T-helper 17 cell (primary cell): ENCODE data around the gene EXOC4. TPM values are rescaled to one million over a fixed set of nuclear protein-coding genes. Genes with fewer than 3 reads are reported as not detected.

Experiments
- ATAC-seq: fragments of 150-1000 bp; cut with Tn5 transposase; 2 replicates; pipeline ENCODE4 v1.10.0; 2021; ENCODE audit warnings: mild to moderate bottlenecking, moderate library complexity
- DNase-seq, 3 donors: peaks; one replicate each; pipeline versions ENCODE4 v3.0.0 to v3.0.0-alpha.2; 2020 to 2021
- H3K9me3 ChIP-seq: one replicate; pipeline ENCODE4 v1.7.0; 2013; ENCODE audit warnings: low read length, mild to moderate bottlenecking; ENCODE audit not compliant: control insufficient read depth, poor library complexity, severe bottlenecking
- H3K27ac Mint-ChIP-seq: one replicate; pipeline ENCODE4 v1.8.0; 2022; ENCODE audit warnings: mild to moderate bottlenecking, moderate library complexity, mixed read lengths
- H3K27me3 Mint-ChIP-seq: one replicate; pipeline ENCODE4 v1.8.0; 2022; ENCODE audit warnings: mixed read lengths
- H3K36me3 Mint-ChIP-seq: one replicate; pipeline ENCODE4 v1.8.0; 2022; ENCODE audit warnings: low read depth, mixed read lengths
- H3K4me1 Mint-ChIP-seq: one replicate; pipeline ENCODE4 v1.8.0; 2022; ENCODE audit warnings: mild to moderate bottlenecking, mixed read lengths
- H3K4me3 Mint-ChIP-seq: one replicate; pipeline ENCODE4 v1.8.0; 2022; ENCODE audit warnings: mild to moderate bottlenecking, moderate library complexity, mixed read lengths
- total RNA-seq, 4 donors: library from RNA in 2 of 4; stranded (reverse) in 2 of 4; gene quantifications; one replicate each; pipeline ENCODE4 v1.2.3 and lab custom pipeline; 2022 to 2026

The EXOC4 gene
- total RNA-seq, 2 donors from 2014 or later = 88.8 to 96.6 TPM

GRCh38 chr7:133481676-133482075, 228.8 kb downstream of the EXOC4 start:
- Mint-ChIP-seq H3K4me1 (peaks cover 15% of the 10 kb centered on the region), H3K27me3 (no peaks in the 10 kb centered on the region), H3K27ac (no peak overlapping the region), H3K36me3 (peaks cover 15% of the 10 kb centered on the region), H3K4me3 (no peak overlapping the region)
- DNase-seq (no peak), ATAC-seq (no peak)
- peaks cover 2% of the 10 kb centered on the region for H3K9me3 ChIP-seq

GRCh38 chr7:133482599-133482998, 229.7 kb downstream of the EXOC4 start:
- ATAC-seq = no peak
- no peak for DNase-seq
- H3K9me3 ChIP-seq = no peaks in the 10 kb centered on the region
- Mint-ChIP-seq H3K4me3 (no peak overlapping the region), H3K4me1 (peaks cover 15% of the 10 kb centered on the region), H3K27ac (no peak overlapping the region), H3K36me3 (peaks cover 15% of the 10 kb centered on the region), H3K27me3 (no peaks in the 10 kb centered on the region)

- no peaks in the 10 kb centered on the region for H3K9me3 ChIP-seq
- Mint-ChIP-seq H3K4me3 (no peak overlapping the region), H3K27ac (peak overlapping the region; percentile 16), H3K4me1 (peaks cover 15% of the 10 kb centered on the region), H3K36me3 (peaks cover 15% of the 10 kb centered on the region), H3K27me3 (no peaks in the 10 kb centered on the region)
- ATAC-seq = peak; percentile 67
- DNase-seq = no peak
These were observed 231.2 kb downstream of the EXOC4 start for GRCh38 chr7:133484086-133484485.

GRCh38 chr7:133489906-133490305, 237.0 kb downstream of the EXOC4 start:
- Mint-ChIP-seq H3K36me3 (peaks cover 2% of the 10 kb centered on the region), H3K27ac (no peak overlapping the region), H3K4me3 (no peak overlapping the region), H3K4me1 (peaks cover 2% of the 10 kb centered on the region), H3K27me3 (no peaks in the 10 kb centered on the region)
- ATAC-seq (no peak), DNase-seq (no peak)
- no peaks in the 10 kb centered on the region for H3K9me3 ChIP-seq

- H3K4me1 Mint-ChIP-seq = peaks cover 2% of the 10 kb centered on the region
- ATAC-seq = no peak
- H3K9me3 ChIP-seq = no peaks in the 10 kb centered on the region
- no peak overlapping the region for H3K4me3 Mint-ChIP-seq
- DNase-seq = no peak
- H3K36me3 Mint-ChIP-seq = peaks cover 2% of the 10 kb centered on the region
- no peak overlapping the region for H3K27ac Mint-ChIP-seq
- H3K27me3 Mint-ChIP-seq = no peaks in the 10 kb centered on the region
These were observed 238.4 kb downstream of the EXOC4 start for GRCh38 chr7:133491201-133491691.

- ATAC-seq = no peak
- no peak overlapping the region for H3K4me3 Mint-ChIP-seq
These were observed 239.2 kb downstream of the EXOC4 start for GRCh38 chr7:133491846-133492652.

GRCh38 chr7:133497061-133497460, 244.2 kb downstream of the EXOC4 start:
- Mint-ChIP-seq H3K36me3 (peaks cover 2% of the 10 kb centered on the region), H3K4me3 (no peak overlapping the region), H3K27me3 (no peaks in the 10 kb centered on the region), H3K4me1 (peaks cover 2% of the 10 kb centered on the region), H3K27ac (no peak overlapping the region)
- ATAC-seq (no peak), DNase-seq (no peak)
- no peaks in the 10 kb centered on the region for H3K9me3 ChIP-seq

More at GRCh38 chr7:133491846-133492652, 239.2 kb downstream of the EXOC4 start:
- Mint-ChIP-seq H3K4me1 (peaks cover 2% of the 10 kb centered on the region), H3K36me3 (peaks cover 2% of the 10 kb centered on the region), H3K27ac (no peak overlapping the region), H3K27me3 (no peaks in the 10 kb centered on the region)
- no peak for DNase-seq
- no peaks in the 10 kb centered on the region for H3K9me3 ChIP-seq

- peaks cover 4% of the 10 kb centered on the region for H3K4me1 Mint-ChIP-seq
- H3K36me3 Mint-ChIP-seq = no peaks in the 10 kb centered on the region
- DNase-seq (no peak), ATAC-seq (no peak)
- no peaks in the 10 kb centered on the region for H3K9me3 ChIP-seq
- H3K27ac Mint-ChIP-seq = no peak overlapping the region
- no peaks in the 10 kb centered on the region for H3K27me3 Mint-ChIP-seq
- no peak overlapping the region for H3K4me3 Mint-ChIP-seq
These were observed 248.9 kb downstream of the EXOC4 start for GRCh38 chr7:133501771-133502170.

- Mint-ChIP-seq H3K27ac (no peak overlapping the region), H3K27me3 (no peaks in the 10 kb centered on the region), H3K4me3 (no peak overlapping the region), H3K4me1 (peaks cover 4% of the 10 kb centered on the region), H3K36me3 (no peaks in the 10 kb centered on the region)
- H3K9me3 ChIP-seq = no peaks in the 10 kb centered on the region
- no peak for DNase-seq
- no peak for ATAC-seq
These were observed 249.6 kb downstream of the EXOC4 start for GRCh38 chr7:133502498-133502897.

GRCh38 chr7:133502972-133503371, 250.1 kb downstream of the EXOC4 start:
- DNase-seq (no peak), ATAC-seq (no peak)
- H3K36me3 Mint-ChIP-seq = no peaks in the 10 kb centered on the region
- H3K4me1 Mint-ChIP-seq = peaks cover 4% of the 10 kb centered on the region
- H3K27ac Mint-ChIP-seq = no peak overlapping the region
- H3K27me3 Mint-ChIP-seq = no peaks in the 10 kb centered on the region
- no peak overlapping the region for H3K4me3 Mint-ChIP-seq
- no peaks in the 10 kb centered on the region for H3K9me3 ChIP-seq

GRCh38 chr7:133504825-133505224, 251.9 kb downstream of the EXOC4 start:
- no peaks in the 10 kb centered on the region for H3K27me3 Mint-ChIP-seq
- peak overlapping the region; percentile 25 for H3K4me3 Mint-ChIP-seq
- H3K4me1 Mint-ChIP-seq = peaks cover 4% of the 10 kb centered on the region
- H3K9me3 ChIP-seq = no peaks in the 10 kb centered on the region
- peaks cover 2% of the 10 kb centered on the region for H3K36me3 Mint-ChIP-seq
- no peak for DNase-seq
- ATAC-seq = no peak
- H3K27ac Mint-ChIP-seq = no peak overlapping the region

- no peaks in the 10 kb centered on the region for H3K9me3 ChIP-seq
- H3K27me3 Mint-ChIP-seq = no peaks in the 10 kb centered on the region
- no peak overlapping the region for H3K4me3 Mint-ChIP-seq
- H3K4me1 Mint-ChIP-seq = peaks cover 2% of the 10 kb centered on the region
- DNase-seq (no peak), ATAC-seq (no peak)
- no peak overlapping the region for H3K27ac Mint-ChIP-seq
- peaks cover 4% of the 10 kb centered on the region for H3K36me3 Mint-ChIP-seq
These were observed 256.9 kb downstream of the EXOC4 start for GRCh38 chr7:133509822-133510221.

GRCh38 chr7:133510326-133511055, 257.6 kb downstream of the EXOC4 start:
- DNase-seq (no peak), ATAC-seq (no peak)
- Mint-ChIP-seq H3K27me3 (no peaks in the 10 kb centered on the region), H3K36me3 (peaks cover 4% of the 10 kb centered on the region), H3K27ac (no peak overlapping the region), H3K4me3 (no peak overlapping the region), H3K4me1 (no peaks in the 10 kb centered on the region)
- no peaks in the 10 kb centered on the region for H3K9me3 ChIP-seq
